GM13976 (cell line): Measurements from ENCODE around the gene GGTLC1.

ENCODE experiments used
- DNase-seq: peaks from one replicate; pipeline ENCODE4 v3.0.0; 2012; ENCODE audit warnings: low spot score
- in situ Hi-C: fragments of 300-500 bp; cut with MboI; formaldehyde crosslinking; loops from one replicate; pipeline ENCODE4 v1.12.0; 2022; ENCODE audit warnings: low sequenced_read_pairs, mixed read lengths, inconsistent platforms; ENCODE audit not compliant: unreplicated experiment
- TF ChIP-seq, protein P1 (sequence below): IDR thresholded peaks from 2 replicates; pipeline ENCODE4 v1.5.1; 2012; ENCODE audit warnings: borderline replicate concordance, mild to moderate bottlenecking; ENCODE audit not compliant: insufficient read depth; ENCODE audit errors: extremely low read depth, missing control alignments, control extremely low read depth

GGTLC1 gene

DNA sequence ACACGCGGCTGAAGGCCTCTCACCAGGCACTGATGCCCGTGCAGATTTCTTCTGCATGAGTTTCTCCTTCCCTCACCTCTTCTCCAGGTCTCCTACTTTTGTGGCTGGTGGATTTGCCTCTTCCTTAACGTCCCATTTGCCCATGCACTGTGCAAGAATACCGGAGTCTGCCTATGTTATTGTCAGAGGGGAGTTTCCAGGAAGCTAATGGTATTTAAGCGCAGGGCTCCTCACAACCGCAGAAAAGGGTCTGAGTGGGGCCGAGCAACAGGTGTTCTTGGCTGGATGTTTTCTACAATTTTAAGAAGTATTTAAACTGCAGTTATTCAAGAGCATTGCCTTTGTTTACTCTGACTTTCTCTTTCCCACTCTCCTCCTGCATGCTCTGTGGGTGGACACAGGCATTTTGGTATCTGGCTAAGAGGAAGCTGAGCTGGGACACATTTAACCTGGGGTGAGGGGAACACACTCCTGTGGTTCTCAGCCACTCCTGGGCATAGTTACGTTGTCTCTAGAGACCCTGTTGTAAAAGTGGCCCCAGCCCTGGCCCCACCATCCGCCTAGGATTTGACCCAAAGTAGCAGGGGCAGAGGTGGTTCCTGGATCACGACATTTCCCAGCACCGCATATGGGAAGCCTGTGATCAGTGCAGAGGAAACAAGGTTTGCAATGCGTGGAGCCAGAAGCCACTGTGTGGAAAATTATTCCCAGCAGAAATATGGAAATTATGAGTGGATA, 34.4 kb downstream of the GGTLC1 start:
- DNase-seq: no peak
- TF ChIP-seq, protein P1, sequence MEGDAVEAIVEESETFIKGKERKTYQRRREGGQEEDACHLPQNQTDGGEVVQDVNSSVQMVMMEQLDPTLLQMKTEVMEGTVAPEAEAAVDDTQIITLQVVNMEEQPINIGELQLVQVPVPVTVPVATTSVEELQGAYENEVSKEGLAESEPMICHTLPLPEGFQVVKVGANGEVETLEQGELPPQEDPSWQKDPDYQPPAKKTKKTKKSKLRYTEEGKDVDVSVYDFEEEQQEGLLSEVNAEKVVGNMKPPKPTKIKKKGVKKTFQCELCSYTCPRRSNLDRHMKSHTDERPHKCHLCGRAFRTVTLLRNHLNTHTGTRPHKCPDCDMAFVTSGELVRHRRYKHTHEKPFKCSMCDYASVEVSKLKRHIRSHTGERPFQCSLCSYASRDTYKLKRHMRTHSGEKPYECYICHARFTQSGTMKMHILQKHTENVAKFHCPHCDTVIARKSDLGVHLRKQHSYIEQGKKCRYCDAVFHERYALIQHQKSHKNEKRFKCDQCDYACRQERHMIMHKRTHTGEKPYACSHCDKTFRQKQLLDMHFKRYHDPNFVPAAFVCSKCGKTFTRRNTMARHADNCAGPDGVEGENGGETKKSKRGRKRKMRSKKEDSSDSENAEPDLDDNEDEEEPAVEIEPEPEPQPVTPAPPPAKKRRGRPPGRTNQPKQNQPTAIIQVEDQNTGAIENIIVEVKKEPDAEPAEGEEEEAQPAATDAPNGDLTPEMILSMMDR: no peak
- in situ Hi-C loops: no loop called here

DNA sequence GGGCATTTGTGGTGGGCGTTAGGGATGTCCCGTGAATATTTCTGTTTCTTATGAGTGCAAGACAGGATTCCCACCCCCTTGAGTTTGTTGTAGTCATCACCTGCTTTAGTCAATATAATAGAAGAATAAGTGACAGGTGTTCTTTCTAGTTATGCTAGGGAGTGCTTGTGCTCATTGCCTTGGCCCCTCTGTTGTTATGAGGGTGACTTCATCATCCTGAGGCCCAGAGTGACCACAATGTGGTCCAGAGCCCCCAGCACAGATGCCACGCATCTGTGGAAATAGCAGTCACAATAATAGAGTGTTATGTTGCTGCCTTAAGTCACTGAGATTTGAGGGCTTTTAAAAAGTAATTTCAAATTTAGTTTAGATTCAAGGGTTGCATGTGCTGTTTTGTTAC, 42.4 kb downstream of the GGTLC1 start:
- no peak for DNase-seq
- in situ Hi-C loops: no loop called here
- TF ChIP-seq, protein P1: no peak

DNA sequence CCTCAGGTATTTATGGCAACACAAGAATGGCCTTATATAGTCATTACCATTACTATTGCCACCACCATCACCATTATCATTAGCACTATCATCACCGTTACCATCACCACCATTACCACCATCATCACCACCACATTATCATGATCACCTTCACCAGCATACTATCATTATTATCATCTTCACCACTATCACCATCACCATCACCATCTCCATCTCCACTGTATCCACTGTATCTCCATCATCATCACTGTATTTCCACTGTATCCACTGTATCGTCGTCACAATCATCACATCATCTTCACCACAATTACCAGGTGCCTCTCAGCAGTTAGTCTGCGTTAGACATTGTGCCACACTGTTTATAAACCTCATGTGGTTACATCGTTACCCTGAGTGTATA, 45.3 kb downstream of the GGTLC1 start:
- DNase-seq: no peak
- in situ Hi-C loops: no loop called here
- TF ChIP-seq, protein P1: no peak

DNA sequence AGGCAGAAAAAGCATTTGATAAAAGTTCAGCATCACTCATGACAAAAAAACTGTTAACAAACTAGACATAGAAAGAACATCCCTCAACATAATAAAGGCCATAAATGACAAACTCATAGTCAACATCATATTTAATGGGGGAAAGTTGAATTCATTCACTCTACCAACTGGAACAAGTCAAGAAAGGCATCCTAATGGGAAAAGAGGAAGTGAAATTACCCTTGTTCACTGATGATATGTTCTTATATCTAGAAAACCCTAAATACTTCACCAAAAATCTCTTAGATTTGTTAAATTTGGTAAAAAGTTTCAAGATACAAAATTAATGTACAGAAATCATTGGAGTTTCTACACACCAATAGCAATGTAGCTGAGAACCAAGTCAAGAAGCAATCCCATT, 48.9 kb downstream of the GGTLC1 start:
- TF ChIP-seq, protein P1: no peak
- in situ Hi-C loops: no loop called here
- DNase-seq: no peak

DNA sequence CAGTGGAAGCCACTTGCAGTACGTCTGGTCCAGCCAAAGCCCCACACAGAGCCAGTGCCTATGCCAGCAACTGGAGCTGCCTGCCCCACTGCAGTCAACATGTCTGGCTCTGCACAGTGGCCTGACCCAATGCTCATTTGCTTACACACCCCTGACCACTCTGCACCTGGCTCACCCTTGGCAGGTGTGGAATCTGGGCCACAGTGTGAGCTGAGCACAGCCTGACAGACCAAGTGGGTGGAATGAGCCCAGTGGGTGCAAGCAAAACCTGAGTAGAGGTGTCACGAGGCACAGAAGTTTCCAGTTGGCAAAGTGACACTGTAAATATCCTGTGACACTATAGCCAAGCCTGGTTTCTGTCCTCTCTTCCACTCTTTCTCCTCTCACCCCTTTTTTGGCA, 49.5 kb downstream of the GGTLC1 start:
- no peak for DNase-seq
- TF ChIP-seq, protein P1: no peak
- in situ Hi-C loops: no loop called here

DNA sequence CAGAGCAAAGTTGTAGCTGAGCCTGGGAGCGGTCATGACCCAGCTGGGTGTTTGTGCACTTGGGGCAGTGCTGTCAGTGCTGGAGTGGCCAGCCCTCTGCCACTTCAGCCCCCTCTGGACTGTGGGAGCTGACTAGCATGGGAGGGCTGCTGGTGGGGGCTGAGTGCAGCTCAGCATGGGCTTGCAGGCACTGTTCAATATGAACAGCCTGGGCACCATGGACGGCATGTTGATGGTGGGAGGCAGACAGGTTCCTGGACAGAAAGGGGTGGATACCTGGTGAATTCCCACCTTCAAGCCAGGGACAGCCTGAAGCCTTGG, 50.5 kb downstream of the GGTLC1 start:
- TF ChIP-seq, protein P1: no peak
- no peak for DNase-seq
- in situ Hi-C loops: no loop called here
